GM12878 (cell line): ENCODE results near the gene ERLEC1.

Source experiments
- CTCF ChIP-seq, 3 experiments: IDR thresholded peaks in 2 of 3; conservative IDR thresholded peaks in 1 of 3; 2 replicates each; pipeline ENCODE4 v1.5.1; 2011; ENCODE audit warnings: low read depth in 3 of 3, low read length in 3 of 3, mild to moderate bottlenecking in 3 of 3, control low read depth in 2 of 3, moderate library complexity in 2 of 3, inconsistent platforms in 1 of 3, mixed read lengths in 1 of 3; ENCODE audit not compliant: control insufficient read depth in 2 of 3, insufficient read depth in 1 of 3; ENCODE audit errors: extremely low read depth in 1 of 3
- RBBP5 ChIP-seq: fragments of 200-600 bp; sonication (generic); conservative IDR thresholded peaks from 2 replicates; pipeline ENCODE4 v1.6.1; 2016

GRCh38 chr2:53784436-53784835 is 2.4 kb upstream of the ERLEC1 start:
- no peak for TF ChIP-seq CTCF (IDR thresholded peaks at IDR 0.05 in 2 of 3, conservative IDR thresholded peaks at IDR 0.05 in 1 of 3; ENCODE audit: control insufficient read depth in 2 of 3, extremely low read depth in 1 of 3, insufficient read depth in 1 of 3, low read depth in 3 of 3, low read length in 3 of 3)
- no peak for TF ChIP-seq RBBP5
